Muscle layer of duodenum (tissue), 2 donors: Measurements from ENCODE around the gene MRGPRE.

Source experiments
- H3K27ac ChIP-seq: one replicate; pipeline ENCODE4 v1.7.0; 2013; ENCODE audit warnings: mild to moderate bottlenecking, low read length
- H3K27me3 ChIP-seq: one replicate; pipeline ENCODE4 v1.7.0; 2013; ENCODE audit warnings: low read depth, mild to moderate bottlenecking, control low read depth, low read length
- H3K36me3 ChIP-seq, 2 donors: one replicate each; pipeline ENCODE4 v1.7.0; 2013; ENCODE audit warnings: low read length in 2 of 2, control low read depth in 1 of 2, mild to moderate bottlenecking in 1 of 2; ENCODE audit not compliant: insufficient read depth in 2 of 2, control insufficient read depth in 1 of 2
- H3K4me1 ChIP-seq, 2 donors: one replicate each; pipeline ENCODE4 v1.7.0; 2013; ENCODE audit warnings: low read length in 2 of 2, mild to moderate bottlenecking in 2 of 2, control low read depth in 1 of 2, moderate library complexity in 1 of 2; ENCODE audit not compliant: insufficient read depth in 2 of 2, control insufficient read depth in 1 of 2
- H3K4me3 ChIP-seq, 2 donors: one replicate each; pipeline ENCODE4 v1.7.0; 2013; ENCODE audit warnings: low read length in 2 of 2, low read depth in 1 of 2, mild to moderate bottlenecking in 1 of 2
- H3K9me3 ChIP-seq, 2 donors: one replicate each; pipeline ENCODE4 v1.7.0; 2013; ENCODE audit warnings: low read length in 2 of 2, control low read depth in 1 of 2, mild to moderate bottlenecking in 1 of 2; ENCODE audit not compliant: control insufficient read depth in 1 of 2
- donor health status: healthy.

MRGPRE gene

GRCh38 chr11:3178349-3178748, 53.9 kb downstream of the MRGPRE start:
- no peaks in the 10 kb centered on the region for H3K27me3 ChIP-seq
- no peak overlapping the region for H3K27ac ChIP-seq
- H3K36me3 ChIP-seq = no peaks in the 10 kb centered on the region
- no peak overlapping the region for H3K4me3 ChIP-seq
- H3K9me3 ChIP-seq = peaks cover 0 to 9% of the 10 kb centered on the region in 2 donors
- no peaks in the 10 kb centered on the region for H3K4me1 ChIP-seq

- H3K36me3 ChIP-seq = no peaks in the 10 kb centered on the region
- peaks cover 0 to 9% of the 10 kb centered on the region in 2 donors for H3K9me3 ChIP-seq
- no peak overlapping the region for H3K27ac ChIP-seq
- no peaks in the 10 kb centered on the region for H3K27me3 ChIP-seq
- no peak overlapping the region for H3K4me3 ChIP-seq
- H3K4me1 ChIP-seq = no peaks in the 10 kb centered on the region
Measured at GRCh38 chr11:3177931-3178330, 54.3 kb downstream of the MRGPRE start.
